ENCODE data around the gene E2F4.

The E2F4 gene, protein sequence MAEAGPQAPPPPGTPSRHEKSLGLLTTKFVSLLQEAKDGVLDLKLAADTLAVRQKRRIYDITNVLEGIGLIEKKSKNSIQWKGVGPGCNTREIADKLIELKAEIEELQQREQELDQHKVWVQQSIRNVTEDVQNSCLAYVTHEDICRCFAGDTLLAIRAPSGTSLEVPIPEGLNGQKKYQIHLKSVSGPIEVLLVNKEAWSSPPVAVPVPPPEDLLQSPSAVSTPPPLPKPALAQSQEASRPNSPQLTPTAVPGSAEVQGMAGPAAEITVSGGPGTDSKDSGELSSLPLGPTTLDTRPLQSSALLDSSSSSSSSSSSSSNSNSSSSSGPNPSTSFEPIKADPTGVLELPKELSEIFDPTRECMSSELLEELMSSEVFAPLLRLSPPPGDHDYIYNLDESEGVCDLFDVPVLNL

DNA sequence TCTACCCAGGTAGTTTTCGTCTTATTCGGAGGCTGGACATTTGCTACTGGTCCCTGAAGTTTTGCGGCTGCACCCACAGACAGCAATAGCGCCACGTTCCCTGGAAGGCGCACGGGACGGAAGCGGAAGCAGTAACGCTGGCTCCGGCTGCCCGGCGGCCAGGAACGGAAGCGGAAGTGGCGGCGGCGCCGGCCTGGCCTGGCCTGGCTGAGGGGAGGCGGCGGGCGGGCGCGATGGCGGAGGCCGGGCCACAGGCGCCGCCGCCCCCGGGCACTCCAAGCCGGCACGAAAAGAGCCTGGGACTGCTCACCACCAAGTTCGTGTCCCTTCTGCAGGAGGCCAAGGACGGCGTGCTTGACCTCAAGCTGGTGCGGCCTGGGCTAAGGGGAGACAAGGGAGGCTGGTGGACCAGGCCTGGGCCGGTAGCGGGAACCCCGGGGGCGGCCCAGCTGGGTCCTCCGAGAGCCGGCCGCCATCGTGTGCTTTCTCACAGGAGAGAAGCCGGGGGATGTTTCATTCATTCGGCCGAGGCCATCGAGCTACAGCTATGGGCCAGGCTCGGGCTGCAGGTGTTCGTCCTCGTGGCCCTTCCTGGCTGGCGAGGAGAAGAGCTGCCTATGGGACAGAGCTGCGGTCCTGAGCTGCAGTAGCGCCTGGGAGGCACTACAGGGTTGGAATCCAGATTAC, at the start of gene E2F4:
Gene E2F4 (plus strand): TSS at position 161 of the 687 bp plus-strand sequence. CDS start 73 bp downstream, at position 234.
- FAIRE-seq: no peak

DNA sequence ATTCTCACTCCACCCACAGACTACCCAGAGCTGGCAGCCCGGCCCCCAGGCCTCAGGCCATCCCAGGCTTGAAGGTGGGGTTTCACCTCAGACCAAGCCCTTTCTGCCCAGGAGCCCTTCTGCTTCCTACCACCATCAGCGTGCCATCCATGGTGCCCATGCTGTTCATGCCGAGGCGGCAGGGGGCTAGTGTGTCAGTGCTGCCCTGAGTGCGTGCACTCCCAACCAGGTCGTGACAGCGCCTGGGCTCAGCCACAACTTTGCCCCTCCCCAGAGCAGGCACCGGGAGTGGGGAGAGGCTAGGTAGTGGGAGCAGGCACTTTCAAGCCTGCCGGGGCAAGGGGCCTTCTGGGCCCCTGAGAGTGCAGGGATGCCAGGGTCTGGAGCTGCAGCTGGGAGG, 49.6 kb upstream of the E2F4 start:
- no peak for FAIRE-seq

DNA sequence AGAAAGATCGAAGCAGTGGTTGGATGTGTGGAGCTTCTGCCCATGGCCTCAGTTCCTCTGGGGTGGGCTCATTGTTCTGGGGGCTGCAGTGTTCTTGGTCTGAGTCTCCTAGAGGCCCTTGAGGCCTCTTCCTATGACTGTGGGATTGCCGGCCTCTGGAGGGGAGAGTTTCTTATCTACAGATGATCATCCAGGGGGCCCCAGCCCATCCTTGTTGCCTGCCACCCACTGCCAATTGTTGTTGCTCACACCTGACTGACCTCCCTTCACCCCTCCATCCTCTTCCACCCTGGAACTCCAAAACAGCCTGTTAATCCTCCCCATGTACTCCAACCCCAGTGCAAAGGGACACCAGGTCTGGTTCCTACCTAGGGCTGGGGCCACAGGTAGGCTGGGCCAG, 47.0 kb upstream of the E2F4 start:
- FAIRE-seq: no peak

DNA sequence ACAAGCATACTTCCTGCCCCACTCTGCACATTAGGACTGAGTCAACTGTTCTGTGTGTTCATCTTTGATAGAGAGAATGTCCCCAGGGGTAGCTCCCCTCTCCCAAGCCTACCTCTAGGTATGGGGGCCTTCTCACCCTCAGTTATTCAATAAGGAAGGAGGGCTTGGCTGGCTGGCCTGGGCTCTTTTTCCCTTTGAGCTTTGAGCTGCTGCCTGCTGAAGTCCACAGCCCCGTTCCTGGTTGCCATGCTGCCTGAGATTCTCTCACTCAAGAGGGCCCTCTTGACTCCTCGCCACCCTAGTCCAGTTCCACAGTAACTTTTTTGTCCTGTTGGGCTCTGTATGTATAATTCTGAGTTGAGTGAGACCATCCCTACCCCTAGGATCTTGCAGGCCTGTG, 46.2 kb upstream of the E2F4 start:
- FAIRE-seq: no peak

DNA sequence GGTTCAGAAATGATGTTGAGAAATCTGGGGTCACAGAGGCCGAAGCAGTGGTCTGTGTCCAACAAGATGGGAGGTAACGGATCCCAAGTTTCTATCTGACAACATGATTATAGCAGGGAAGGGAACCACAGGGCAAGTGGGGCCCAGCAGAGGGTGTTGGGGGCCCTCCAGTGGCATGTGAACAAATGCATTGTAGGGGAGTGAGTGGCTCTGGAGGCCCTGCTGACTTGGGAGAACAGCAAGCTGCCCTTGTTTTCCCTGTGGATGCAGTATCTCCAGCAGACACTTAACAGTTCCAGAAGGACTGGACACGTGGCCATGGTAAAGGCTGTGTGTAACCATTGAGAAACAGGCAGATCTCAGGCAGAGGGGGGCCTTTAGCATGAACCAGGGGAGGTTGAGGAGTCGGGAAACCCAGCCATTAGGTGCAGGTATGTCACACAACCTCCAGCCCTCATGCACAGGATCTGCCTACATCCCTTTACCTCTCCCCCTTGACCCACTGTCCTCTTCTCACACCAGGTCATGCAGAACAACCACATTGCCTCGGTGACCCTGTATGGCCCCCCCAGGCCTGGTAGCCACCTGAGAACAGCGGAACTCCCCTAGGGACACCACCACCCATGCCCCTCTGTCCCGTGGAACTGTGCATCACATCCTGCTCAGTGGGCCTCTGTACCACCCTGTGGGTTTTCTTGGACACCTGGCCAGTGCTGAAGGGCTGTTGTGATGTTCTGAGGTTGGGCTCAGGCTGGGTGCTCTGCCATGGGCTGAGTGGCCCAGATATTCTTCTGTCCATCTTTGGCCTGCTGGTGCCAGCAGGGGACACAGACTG, 45.2 kb upstream of the E2F4 start:
- no peak for FAIRE-seq

DNA sequence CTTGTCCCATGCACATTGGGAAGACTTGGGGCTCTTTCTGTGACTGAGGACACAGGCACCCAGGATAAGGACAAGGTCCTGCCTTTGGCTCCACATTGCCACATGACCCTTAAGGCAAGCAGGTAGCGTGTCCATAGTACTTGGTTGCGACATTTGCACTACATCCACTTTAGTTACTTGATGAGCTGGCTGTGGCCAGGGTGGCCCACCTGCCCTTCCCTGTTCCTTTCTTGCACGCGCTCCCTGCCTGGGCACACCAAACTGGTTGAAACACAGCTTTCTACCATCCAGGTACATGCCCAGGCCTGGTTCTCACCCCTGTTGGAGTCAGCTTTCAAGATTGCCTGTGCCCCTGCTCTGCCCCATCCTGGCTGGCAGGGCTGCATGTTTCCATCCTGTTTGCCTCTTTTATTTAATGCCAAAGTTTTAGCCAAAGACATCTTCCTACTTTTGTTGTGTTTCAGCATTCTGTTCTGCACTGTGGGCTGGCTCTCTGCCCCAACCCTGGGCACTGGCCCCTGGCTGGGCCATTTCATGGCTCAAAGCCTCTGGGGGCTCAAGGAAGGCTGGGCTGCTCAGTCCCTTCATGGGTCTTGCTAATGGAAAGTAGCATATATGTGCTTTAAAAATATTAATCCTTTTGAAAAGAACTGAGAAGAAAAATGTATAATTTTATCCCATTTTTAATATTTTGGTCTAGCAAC, 44.4 kb upstream of the E2F4 start:
- FAIRE-seq: no peak

DNA sequence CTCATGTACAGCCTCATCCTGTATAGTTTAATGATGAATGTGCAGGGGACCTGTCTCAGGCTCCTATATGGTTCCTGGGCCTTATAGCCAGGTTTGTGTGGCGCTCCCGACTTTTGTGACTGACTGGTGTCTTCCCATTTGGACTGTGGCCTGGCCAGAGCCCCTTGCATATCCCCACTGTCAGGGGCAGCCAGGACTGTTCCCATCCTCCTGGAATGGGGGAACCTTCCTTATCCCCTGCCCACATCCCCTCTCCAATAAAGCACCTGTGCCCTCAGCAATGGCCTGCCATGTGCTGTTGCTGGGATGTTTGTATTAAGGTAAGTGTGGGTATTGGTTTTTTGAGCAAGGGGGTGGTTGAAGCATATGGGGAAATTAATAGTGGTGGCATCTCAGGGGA, 43.7 kb upstream of the E2F4 start:
- FAIRE-seq: no peak

DNA sequence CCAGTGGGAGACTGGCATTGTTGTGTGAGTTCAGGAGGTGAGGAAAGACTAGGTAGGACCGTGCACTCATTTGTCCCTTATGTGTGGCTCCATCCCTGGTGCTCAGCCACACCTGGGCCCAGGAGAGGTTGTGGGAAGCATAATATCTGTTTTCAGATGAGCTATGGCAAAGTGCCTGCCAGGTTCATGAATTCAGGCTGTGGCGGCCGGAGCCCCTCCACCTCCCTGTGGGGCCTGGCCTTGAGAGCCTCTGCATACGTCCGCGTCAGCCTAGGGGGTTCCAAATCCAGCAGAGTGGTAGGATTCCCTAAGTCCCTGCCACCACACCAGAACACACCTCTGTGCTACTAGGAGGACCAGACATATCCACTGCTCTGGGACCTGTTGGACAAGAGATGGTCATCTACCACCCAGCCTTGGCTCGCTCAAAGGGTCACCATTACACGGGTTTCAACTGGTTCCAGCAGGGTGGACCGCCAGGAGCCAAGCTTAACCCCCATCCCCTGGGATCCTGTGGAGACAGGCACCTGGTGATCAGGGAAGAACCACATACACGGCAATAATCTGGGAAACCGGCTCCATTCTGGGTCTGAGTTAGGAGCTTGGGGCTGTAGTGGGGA, 43.2 kb upstream of the E2F4 start:
- FAIRE-seq: no peak

DNA sequence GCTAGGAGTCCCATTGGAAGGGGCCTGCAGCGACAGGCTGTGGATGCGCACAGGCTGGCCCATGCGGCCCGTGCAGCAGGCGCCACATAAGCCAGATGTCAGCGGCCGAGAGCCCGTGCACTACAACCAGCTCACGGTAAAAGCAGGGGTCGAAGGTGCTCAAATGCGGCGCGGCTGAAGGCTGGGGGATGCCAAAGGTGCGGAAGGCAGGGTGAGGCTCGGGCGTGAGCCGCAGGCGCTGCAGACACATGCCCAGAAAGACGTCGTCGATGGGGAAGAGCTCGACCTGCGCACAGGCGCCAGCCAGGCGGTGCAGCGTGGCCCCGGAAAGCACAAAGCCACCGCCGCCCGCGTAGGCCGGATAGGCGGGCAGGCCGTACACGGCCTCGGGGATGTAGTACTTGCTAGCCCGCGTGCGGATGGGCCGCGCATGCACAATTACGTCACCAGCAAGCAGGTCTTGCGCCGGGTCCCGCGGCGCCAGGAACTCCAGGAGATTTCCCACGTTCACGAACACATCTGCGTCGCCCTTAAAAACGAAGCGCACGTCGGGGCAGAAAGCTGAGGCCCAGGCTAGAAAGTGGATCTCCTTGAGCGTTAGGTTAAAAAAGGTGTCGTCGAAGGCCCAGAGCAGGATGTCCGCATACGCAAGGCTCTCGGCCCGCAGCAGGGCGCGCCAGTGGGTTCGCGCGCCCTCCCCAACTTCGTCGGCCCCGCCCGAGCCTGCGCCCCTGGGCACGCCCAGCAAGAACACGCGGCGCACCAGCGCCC, 42.5 kb upstream of the E2F4 start:
- no peak for FAIRE-seq

DNA sequence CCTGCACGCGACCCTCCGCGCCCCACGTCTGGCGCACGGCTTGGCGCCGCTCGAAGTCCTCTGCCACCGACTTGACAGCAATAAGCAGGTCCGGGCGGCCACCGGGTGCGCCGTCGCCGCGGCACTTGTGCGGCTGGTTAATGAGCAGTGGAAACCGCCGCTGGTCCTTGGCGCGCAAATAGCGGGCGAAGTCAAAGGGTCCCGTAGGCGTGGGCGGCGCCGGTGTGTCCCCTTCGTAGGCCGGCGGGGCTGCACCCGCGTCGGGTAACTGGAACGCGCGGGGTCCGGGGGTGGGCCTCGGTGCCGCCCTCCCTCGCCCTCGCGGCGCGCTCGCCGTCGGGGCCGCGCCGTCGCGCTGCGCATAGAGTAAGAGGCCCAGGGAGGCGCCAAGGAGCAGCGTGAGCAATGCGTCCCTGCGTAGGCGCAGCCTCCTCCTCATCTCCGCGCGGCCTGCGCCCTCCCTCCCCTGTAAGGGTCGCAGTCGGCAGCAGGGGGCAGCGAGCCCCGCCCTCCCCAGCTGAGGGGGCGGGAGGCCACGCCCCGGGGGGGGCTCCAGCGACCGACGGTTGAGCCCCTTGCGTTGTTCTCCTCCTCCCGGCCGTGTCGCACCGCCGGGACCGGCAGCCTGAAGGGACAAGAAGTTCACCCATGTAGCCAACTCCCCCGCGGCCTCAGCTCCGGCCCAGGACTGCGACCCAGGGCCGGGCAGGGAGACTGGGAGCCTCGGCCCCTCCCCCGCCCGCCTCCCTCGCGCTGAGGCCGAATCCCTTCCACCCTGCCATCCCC, 41.7 kb upstream of the E2F4 start:
- FAIRE-seq: no peak

DNA sequence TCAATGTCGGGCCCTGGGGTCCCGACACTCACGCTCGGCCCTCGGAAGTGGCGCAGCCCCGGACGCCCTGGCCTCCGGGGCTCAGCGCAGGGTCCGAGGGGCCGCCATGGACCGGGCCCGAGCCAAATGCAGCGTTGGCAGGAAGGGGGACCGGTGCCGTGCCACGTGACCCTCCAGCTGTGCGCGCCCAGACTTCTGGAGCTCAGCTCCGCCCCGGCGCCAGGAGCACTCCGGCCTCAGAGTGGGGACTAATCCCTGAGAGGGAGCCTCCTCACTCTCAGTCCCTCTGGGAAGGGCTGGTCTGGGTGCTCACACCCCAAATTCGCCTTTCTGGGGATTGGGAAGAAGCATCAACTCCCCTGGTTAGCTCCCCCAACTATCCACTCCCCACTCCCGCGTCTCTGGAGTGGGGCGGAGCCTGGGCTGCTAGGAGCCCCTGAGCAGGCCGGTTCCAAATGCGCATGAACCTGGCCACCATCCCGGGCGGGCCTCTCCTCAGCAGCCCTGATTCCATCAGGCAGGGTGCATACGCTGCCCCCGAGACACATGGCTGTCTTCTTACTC, 41.0 kb upstream of the E2F4 start, which contains the start of gene B3GNT9:
Gene B3GNT9 (minus strand): TSS at position 166 of the 564 bp plus-strand sequence. CDS start 513 bp downstream, outside the sequence.
- no peak for FAIRE-seq

DNA sequence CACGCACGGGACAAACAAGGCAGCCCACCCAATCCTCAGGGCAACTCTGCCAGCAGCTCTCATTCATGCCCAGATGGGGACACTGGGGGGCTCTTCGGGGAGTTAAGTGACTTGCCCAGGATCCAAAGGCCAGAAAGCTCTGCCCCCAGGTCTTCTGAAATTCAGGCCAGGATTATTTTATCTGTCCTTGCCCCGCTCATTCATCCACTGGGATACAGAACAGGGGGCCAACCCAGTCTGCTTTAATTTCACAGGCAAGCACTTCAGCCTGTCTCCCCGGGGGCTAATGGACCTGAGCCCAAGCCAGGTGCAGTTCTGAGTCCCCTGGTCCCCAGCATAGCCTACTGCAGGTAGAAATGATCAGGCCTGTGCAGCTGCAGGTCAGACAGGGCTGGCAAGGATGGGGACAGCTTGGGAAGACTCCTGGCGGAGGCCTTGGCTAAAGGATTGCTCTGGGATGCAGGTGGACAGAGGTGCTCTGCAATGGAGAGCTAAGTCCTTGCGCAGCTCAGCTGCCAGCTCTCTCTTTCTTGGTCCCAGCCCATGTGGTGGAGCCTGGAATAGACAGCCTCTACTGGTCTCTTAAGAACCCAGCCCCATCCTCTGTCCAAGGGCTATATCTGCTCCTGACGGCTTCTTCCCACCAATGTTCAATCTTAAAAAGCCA, 40.4 kb upstream of the E2F4 start:
- FAIRE-seq: no peak

DNA sequence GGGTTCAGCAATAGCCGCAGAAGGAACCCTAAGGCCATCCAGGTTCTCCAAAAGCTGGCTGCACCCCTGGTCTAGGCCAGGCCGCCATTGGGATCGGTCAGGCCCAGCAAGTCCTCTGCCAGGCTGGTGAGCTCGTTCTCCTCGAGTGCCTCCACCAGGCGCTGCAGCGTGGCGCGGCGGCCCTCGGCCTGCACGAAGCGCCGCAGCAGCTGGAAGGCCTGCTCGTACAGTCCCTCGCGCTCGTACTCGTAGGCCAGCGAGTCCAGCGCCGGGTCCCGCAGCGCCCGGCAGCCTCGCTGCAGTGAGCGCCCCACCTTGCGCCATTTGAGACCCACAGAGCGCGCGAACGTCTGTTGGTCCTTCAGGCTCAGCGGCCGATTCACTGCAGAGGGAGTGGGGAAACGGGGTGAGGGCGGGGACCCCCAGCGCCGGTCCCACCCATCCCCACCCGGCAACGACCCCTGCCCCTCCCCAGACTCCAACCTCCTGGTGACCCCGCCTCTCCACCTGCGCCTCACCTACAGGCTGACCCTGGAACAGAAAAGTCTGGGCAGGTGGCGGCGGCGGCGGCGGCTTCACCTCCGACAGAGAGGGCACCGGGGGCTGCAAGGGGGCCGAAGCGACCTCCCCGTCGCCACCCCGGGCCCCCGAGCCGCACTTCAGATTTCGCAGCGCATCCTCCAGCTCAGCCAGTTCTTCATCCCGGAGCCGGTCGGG, 37.2 kb upstream of the E2F4 start:
- FAIRE-seq: no peak

DNA sequence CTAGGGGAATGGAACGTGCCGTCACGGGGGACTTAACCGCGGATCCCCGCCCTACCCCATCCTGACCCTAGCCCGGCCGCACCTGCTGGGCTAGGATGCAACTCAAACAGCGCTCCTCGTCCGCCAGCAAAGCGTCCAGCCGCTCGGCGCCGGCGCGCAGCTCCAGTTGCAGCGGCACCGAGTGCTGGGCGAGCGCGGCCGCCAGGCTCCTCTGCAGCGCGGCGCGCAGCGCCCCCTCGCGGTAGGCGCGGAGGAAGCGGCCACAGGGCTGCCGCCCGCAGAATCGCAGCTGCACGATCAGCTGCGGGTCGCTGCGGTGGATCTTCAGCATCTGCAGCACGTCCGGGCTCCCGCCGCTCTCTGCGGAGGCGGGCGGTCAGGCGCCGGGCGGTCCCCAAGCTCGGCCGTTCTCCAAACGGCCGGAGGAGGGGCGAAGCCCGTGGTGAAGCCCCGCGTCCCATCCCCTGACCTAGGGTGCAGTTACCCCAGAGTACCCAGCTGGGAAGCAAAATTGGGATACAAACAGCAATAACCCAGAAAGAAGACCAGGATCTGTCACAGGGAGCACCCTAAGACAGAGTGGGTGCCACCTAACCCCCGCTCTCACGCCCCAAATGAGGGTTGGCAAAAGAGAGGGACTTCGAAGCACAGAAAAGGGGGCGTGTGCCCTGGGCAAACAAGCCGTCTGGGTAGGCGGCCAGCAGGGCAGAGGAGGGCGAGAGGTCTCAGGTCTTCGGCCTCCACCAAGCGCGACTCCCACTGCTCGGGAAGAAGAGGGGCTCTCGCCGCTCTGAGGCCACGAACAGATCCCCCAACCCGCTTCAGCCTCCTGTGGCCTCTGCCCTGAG, 36.4 kb upstream of the E2F4 start:
- FAIRE-seq: no peak

DNA sequence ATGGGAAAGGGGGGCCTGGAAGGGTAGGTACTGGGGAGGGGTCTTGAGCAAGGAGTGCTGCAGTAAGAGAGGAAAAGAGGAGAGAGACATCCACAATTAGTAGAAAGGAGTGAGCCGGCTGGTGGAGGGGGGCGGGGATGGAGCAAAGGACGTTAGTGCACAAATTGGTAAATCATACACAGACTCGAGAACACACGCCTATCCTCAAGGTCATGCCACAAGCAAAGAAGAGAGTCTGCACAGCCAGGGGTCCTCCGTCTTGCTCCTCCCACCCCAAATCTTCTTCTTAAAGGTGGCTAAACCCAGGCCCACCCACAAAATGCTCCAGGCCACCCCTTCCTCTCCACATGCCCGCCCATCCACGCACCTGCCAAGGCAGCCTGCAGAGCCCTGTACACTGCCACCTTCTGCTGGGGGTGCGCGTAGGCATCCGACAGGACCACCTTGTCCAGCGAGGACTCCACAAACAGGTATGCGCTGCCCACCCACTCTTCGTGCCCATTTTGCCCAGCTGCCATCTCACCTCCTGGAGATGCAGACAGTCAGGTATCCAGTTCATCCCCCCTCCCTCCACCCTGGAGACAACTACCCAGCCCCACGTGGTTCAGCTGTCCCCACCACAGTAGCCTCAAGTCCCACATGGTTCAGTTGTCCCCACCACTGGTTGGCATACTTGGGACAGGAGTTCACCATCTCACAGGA, 35.7 kb upstream of the E2F4 start:
- FAIRE-seq: no peak

DNA sequence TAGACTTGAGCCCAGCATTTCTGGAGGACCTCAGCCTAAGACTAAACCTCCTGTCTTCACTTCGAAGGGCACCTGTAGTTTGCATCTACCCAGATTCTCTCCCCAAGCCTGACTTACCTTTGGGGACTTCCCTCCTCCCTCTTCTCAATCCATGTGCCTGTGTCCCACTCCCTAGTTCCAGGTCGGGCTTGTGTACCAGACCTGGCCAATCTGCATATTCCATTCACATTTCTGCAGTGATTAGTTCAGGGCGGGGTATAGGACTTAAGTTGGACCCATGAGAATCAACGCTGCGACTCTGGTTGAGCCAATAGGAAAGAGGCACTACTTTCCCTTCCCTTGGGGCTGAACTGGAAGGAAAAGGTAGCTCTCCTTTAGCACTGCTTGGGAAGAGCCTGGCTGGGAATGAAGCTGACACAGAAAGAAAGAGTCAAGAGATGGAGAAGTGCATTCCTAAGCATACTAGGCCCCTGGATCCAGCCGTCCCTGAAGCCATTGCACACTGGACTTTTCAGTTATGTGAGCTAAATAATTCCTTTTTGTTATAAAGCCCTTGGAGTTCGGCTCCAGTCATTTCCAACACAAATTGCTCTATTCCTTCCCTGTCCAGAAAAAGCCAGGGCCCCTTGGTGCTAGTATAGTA, 34.7 kb upstream of the E2F4 start:
- no peak for FAIRE-seq

Measured in TTC549 (cell line).